Neural cell (in vitro differentiated cells): ENCODE measurements around the gene HPX. TPM values are rescaled to one million over a fixed set of nuclear protein-coding genes. Genes with fewer than 3 reads are reported as not detected.

ENCODE experiments used
- H2AFZ ChIP-seq: fragments of 200-600, 300-800 bp; sonication (generic), shearing (Covaris generic); 2 replicates; pipeline ENCODE4 v1.6.0; 2014; ENCODE audit warnings: low read depth, mild to moderate bottlenecking, antibody characterized with exemption, low read length, moderate library complexity
- H3F3A ChIP-seq: fragments of 200-600 bp; shearing (Covaris generic); 2 replicates; pipeline ENCODE4 v1.6.1; 2016; ENCODE audit warnings: mild to moderate bottlenecking, moderate library complexity, mixed read lengths, antibody characterized with exemption, low read length; ENCODE audit not compliant: insufficient read depth, poor library complexity, severe bottlenecking
- H3K27ac ChIP-seq: fragments of 200-600, 300-800 bp; sonication (generic), shearing (Covaris generic); 2 replicates; pipeline ENCODE4 v1.5.1; 2014; ENCODE audit warnings: mild to moderate bottlenecking, low read length, moderate library complexity
- H3K27me3 ChIP-seq: fragments of 300-800, 200-600 bp; sonication (generic), shearing (Covaris generic); 2 replicates; pipeline ENCODE4 v1.6.0; 2014; ENCODE audit warnings: mild to moderate bottlenecking, low read depth, low read length, moderate library complexity; ENCODE audit not compliant: insufficient read depth
- H3K36me3 ChIP-seq: fragments of 300-800, 200-600 bp; sonication (generic), shearing (Covaris generic); 2 replicates; pipeline ENCODE4 v1.5.1; 2014; ENCODE audit warnings: mild to moderate bottlenecking, antibody characterized with exemption, low read length, moderate library complexity; ENCODE audit not compliant: insufficient read depth
- H3K4me2 ChIP-seq: fragments of 300-800, 200-600 bp; sonication (generic), shearing (Covaris generic); 2 replicates; pipeline ENCODE4 v1.6.0; 2014; ENCODE audit warnings: mild to moderate bottlenecking, low read length
- H3K4me3 ChIP-seq: fragments of 300-800, 200-600 bp; sonication (generic), shearing (Covaris generic); 2 replicates; pipeline ENCODE4 v1.5.1; 2014; ENCODE audit warnings: mild to moderate bottlenecking, low read length, moderate library complexity
- H3K79me2 ChIP-seq: fragments of 200-600 bp; shearing (Covaris generic); replicated peaks from 2 replicates; pipeline ENCODE4 v1.6.0; 2014; ENCODE audit warnings: mild to moderate bottlenecking, low read length, moderate library complexity; ENCODE audit not compliant: insufficient read depth
- H3K9ac ChIP-seq: fragments of 300-800, 200-600 bp; sonication (generic), shearing (Covaris generic); 2 replicates; pipeline ENCODE4 v1.6.1; 2016; ENCODE audit warnings: mild to moderate bottlenecking, low read length, mixed read lengths
- H3K9me2 ChIP-seq: fragments of 200-600 bp; shearing (Covaris generic); 2 replicates; pipeline ENCODE4 v1.6.1; 2016; ENCODE audit warnings: mild to moderate bottlenecking, low read length, mixed read lengths; ENCODE audit not compliant: insufficient read depth
- H3K9me3 ChIP-seq: fragments of 200-600, 300-800 bp; sonication (generic), shearing (Covaris generic); 2 replicates; pipeline ENCODE4 v1.6.1; 2016; ENCODE audit warnings: mild to moderate bottlenecking, mixed run types, low read length, moderate library complexity, mixed read lengths
- H4K20me1 ChIP-seq: fragments of 200-600 bp; shearing (Covaris generic); 2 replicates; pipeline ENCODE4 v1.6.1; 2016; ENCODE audit warnings: mild to moderate bottlenecking, mixed run types; ENCODE audit not compliant: insufficient read depth
- EP300 ChIP-seq: fragments of 450-650 bp; conservative IDR thresholded peaks from 2 replicates; pipeline ENCODE4 v1.6.1; 2014; ENCODE audit warnings: antibody characterized with exemption, mild to moderate bottlenecking, moderate library complexity; ENCODE audit not compliant: poor library complexity, severe bottlenecking
- EZH2 ChIP-seq: fragments of 200-600, 300-800 bp; shearing (Covaris generic), sonication (generic); IDR thresholded peaks from 2 replicates; pipeline ENCODE4 v1.6.1; 2014; ENCODE audit warnings: antibody characterized with exemption, low read length, borderline replicate concordance, mild to moderate bottlenecking; ENCODE audit not compliant: insufficient read depth, poor library complexity, severe bottlenecking
- MXI1 ChIP-seq: fragments of 450-650 bp; conservative IDR thresholded peaks from 2 replicates; pipeline ENCODE4 v1.6.1; 2014; ENCODE audit warnings: antibody characterized with exemption, mild to moderate bottlenecking; ENCODE audit not compliant: poor library complexity, severe bottlenecking
- POLR2AphosphoS5 ChIP-seq: IDR thresholded peaks from 2 replicates; pipeline ENCODE4 v1.6.1; 2012
- RAD21 ChIP-seq: fragments of 450-650 bp; conservative IDR thresholded peaks from 2 replicates; pipeline ENCODE4 v1.6.1; 2014; ENCODE audit warnings: antibody characterized with exemption, mild to moderate bottlenecking, moderate library complexity
- SMC3 ChIP-seq: fragments of 450-650 bp; conservative IDR thresholded peaks from 2 replicates; pipeline ENCODE4 v1.6.1; 2014; ENCODE audit warnings: antibody characterized with exemption, mild to moderate bottlenecking, moderate library complexity; ENCODE audit not compliant: poor library complexity
- TAF1 ChIP-seq: IDR thresholded peaks from 2 replicates; pipeline ENCODE4 v1.6.1; 2012; ENCODE audit warnings: low read depth
- polyA plus RNA-seq: library from polyadenylated mRNA; depleted of rRNA; stranded (reverse); fragments of >200 nt; gene quantifications from 2 replicates; pipeline ENCODE4 v1.2.3, GENCODE V29; 2014
- TF ChIP-seq, protein P1 (sequence below): IDR thresholded peaks from 2 replicates; pipeline ENCODE4 v1.6.1; 2012; ENCODE audit warnings: borderline replicate concordance
- TF ChIP-seq, protein P2 (sequence below): fragments of 450-650 bp; IDR thresholded peaks from 2 replicates; pipeline ENCODE4 v1.5.1; 2014; ENCODE audit warnings: antibody characterized with exemption, mild to moderate bottlenecking, moderate library complexity; ENCODE audit not compliant: poor library complexity, severe bottlenecking

HPX gene
- polyA plus RNA-seq, 1 donor from 2014 or later: 11.1 TPM

DNA sequence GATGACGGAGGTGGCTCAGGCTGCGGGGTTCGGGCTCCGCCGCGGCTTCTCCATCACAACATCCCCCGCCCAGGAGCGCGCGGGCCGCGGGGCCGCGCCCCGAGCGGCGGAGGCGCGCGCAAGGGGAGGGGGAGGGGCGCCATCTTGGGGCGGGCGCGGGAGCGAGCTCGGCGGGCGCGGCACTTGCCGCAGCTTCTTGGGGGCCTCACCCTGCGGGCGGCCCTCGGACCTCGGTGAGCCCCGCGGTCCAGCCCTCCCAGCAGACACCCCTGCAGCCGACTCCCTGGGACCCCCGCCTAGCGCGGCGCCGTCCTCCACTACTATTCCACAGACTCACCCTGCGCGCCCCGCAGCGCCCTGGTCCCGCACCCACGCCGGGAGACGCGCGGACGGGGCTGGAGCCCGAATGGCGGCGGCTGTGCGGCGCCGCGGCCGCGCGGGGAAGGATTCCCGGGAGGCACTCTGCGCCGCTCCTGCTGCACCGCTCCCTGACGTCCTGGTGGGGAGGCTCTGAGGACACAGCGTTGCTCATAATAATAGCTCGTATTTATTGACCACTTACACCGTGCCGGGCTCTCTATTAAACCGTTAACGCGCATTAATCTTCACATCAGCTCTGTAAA lies 21.7 kb downstream of the HPX start, which contains the start of gene APBB1:
TSS of gene APBB1 (minus strand) at position 86 of the 623 bp plus-strand sequence. CDS start 7,747 bp downstream, outside the sequence.
- Histone ChIP-seq H2AFZ (peak within 1 kb of the TSS; percentile 98), H3K9me3 (no peaks in the 10 kb centered on the region), H4K20me1 (no peaks in the 10 kb centered on the region), H3K4me3 (peak within 1 kb of the TSS; percentile 96), H3K27ac (peak within 1 kb of the TSS; percentile 96), H3K4me2 (peak within 1 kb of the TSS; percentile 89), H3K36me3 (peaks cover 7% of the 10 kb centered on the region), H3F3A (no peaks in the 10 kb centered on the region), H3K9me2 (no peaks in the 10 kb centered on the region), H3K27me3 (no peaks in the 10 kb centered on the region), H3K9ac (peak within 1 kb of the TSS; percentile 99), H3K79me2 (peaks cover 58% of the 10 kb centered on the region)
- TF ChIP-seq TAF1 (no peak), RAD21 (peak; percentile 44), MXI1 (peak; percentile 80), EP300 (peak; percentile 72), POLR2AphosphoS5 (peak; percentile 84), EZH2 (no peak), SMC3 (peak; percentile 51)
- TF ChIP-seq, protein P1, sequence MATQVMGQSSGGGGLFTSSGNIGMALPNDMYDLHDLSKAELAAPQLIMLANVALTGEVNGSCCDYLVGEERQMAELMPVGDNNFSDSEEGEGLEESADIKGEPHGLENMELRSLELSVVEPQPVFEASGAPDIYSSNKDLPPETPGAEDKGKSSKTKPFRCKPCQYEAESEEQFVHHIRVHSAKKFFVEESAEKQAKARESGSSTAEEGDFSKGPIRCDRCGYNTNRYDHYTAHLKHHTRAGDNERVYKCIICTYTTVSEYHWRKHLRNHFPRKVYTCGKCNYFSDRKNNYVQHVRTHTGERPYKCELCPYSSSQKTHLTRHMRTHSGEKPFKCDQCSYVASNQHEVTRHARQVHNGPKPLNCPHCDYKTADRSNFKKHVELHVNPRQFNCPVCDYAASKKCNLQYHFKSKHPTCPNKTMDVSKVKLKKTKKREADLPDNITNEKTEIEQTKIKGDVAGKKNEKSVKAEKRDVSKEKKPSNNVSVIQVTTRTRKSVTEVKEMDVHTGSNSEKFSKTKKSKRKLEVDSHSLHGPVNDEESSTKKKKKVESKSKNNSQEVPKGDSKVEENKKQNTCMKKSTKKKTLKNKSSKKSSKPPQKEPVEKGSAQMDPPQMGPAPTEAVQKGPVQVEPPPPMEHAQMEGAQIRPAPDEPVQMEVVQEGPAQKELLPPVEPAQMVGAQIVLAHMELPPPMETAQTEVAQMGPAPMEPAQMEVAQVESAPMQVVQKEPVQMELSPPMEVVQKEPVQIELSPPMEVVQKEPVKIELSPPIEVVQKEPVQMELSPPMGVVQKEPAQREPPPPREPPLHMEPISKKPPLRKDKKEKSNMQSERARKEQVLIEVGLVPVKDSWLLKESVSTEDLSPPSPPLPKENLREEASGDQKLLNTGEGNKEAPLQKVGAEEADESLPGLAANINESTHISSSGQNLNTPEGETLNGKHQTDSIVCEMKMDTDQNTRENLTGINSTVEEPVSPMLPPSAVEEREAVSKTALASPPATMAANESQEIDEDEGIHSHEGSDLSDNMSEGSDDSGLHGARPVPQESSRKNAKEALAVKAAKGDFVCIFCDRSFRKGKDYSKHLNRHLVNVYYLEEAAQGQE: peak; percentile 61
- TF ChIP-seq, protein P2, sequence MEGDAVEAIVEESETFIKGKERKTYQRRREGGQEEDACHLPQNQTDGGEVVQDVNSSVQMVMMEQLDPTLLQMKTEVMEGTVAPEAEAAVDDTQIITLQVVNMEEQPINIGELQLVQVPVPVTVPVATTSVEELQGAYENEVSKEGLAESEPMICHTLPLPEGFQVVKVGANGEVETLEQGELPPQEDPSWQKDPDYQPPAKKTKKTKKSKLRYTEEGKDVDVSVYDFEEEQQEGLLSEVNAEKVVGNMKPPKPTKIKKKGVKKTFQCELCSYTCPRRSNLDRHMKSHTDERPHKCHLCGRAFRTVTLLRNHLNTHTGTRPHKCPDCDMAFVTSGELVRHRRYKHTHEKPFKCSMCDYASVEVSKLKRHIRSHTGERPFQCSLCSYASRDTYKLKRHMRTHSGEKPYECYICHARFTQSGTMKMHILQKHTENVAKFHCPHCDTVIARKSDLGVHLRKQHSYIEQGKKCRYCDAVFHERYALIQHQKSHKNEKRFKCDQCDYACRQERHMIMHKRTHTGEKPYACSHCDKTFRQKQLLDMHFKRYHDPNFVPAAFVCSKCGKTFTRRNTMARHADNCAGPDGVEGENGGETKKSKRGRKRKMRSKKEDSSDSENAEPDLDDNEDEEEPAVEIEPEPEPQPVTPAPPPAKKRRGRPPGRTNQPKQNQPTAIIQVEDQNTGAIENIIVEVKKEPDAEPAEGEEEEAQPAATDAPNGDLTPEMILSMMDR: peak; percentile 49

DNA sequence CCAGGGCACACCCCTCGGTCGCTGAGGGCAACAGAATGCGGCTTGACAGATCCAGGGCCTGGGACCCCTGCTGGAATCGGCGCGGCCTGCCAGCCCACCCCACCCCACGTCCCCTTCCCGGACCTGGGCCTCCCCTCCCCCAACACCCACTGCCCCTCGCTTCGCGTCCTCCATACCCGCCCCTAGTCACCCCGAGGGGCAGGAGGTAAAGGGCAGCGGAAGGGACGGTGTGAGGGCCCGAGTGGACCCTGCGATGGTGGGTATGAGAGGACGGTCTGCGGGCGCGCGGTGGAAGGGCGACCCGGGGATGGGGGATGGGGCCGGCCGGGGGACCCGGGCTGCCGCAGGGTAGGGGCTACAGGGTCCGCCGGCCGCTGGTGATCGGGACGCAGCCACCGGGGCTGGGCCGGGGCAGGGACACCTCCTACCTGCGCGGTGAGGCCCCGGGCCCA lies 22.2 kb downstream of the HPX start:
- H4K20me1 ChIP-seq: no peaks in the 10 kb centered on the region
- H3K36me3 ChIP-seq: peaks cover 7% of the 10 kb centered on the region
- H3K27me3 ChIP-seq: no peaks in the 10 kb centered on the region
- H3K9me3 ChIP-seq: no peaks in the 10 kb centered on the region
- H3K9me2 ChIP-seq: no peaks in the 10 kb centered on the region
- H3F3A ChIP-seq: no peaks in the 10 kb centered on the region
- peak overlapping the region; percentile 73 for H2AFZ ChIP-seq
- H3K4me3 ChIP-seq: peak overlapping the region; percentile 96
- H3K79me2 ChIP-seq: peaks cover 63% of the 10 kb centered on the region
- no peak for TF ChIP-seq RAD21
- peak overlapping the region; percentile 99 for H3K9ac ChIP-seq
- H3K27ac ChIP-seq: peak overlapping the region; percentile 96
- peak overlapping the region; percentile 89 for H3K4me2 ChIP-seq
